Gastrocnemius medialis (tissue), 4 donors: ENCODE data around the gene FBXO46. TPM values are rescaled to one million over a fixed set of nuclear protein-coding genes. Genes with fewer than 3 reads are reported as not detected.
A peak's percentile ranks its signal among the peaks of the same experiment; 100 is the strongest.
"Not testable (repeated sequence)": the region's sequence is repeated elsewhere in the genome, so short reads cannot be mapped to it uniquely, and the experiment has no call there.

Experiments used
- ATAC-seq, 2 donors: fragments of 150-250 bp; one replicate each; pipeline ENCODE4 v1.9.1; 2016
- DNase-seq, 2 donors: peaks; one replicate each; pipeline ENCODE4 v3.0.0-alpha.2; 2019
- H3K27ac ChIP-seq, 4 donors: fragments of 200-600 bp; sonication (generic); 1 replicate in 1 of 4; 2 replicates in 3 of 4; pipeline ENCODE4 v1.5.1; 2016 to 2018; ENCODE audit warnings: mild to moderate bottlenecking in 2 of 4, moderate library complexity in 1 of 4
- H3K27me3 ChIP-seq, 3 donors: fragments of 200-600 bp; sonication (generic) in 2 of 3; 1 replicate in 1 of 3; 2 replicates in 2 of 3; pipeline versions ENCODE4 v1.5.1 to v1.6.0; 2016 to 2019; ENCODE audit warnings: mild to moderate bottlenecking in 1 of 3, moderate library complexity in 1 of 3
- H3K36me3 ChIP-seq, 2 donors: fragments of 200-600 bp; sonication (generic) in 1 of 2; one replicate each; pipeline ENCODE4 v1.5.1; 2017 to 2018
- H3K4me1 ChIP-seq, 2 donors: fragments of 200-600 bp; sonication (generic) in 1 of 2; one replicate each; pipeline ENCODE4 v1.5.1; 2016 to 2017; ENCODE audit warnings: mild to moderate bottlenecking in 2 of 2
- H3K4me3 ChIP-seq, 4 donors: fragments of 200-600 bp; sonication (generic) in 3 of 4; 1 replicate in 1 of 4; 2 replicates in 3 of 4; pipeline ENCODE4 v1.5.1; 2016 to 2019; ENCODE audit warnings: mild to moderate bottlenecking in 2 of 4
- H3K9me3 ChIP-seq, 3 donors: fragments of 200-600 bp; sonication (generic) in 2 of 3; 1 replicate in 1 of 3; 2 replicates in 2 of 3; pipeline ENCODE4 v1.5.1; 2016 to 2019
- CTCF ChIP-seq, 5 experiments: fragments of 450-650 bp in 3 of 5; fragments of 200-600 bp in 2 of 5; sonication (generic) in 2 of 5; IDR thresholded peaks in 4 of 5; conservative IDR thresholded peaks in 1 of 5; 1 replicate in 4 of 5; 2 replicates in 1 of 5; pipeline ENCODE4 v1.5.1; 2016 to 2019; ENCODE audit warnings: antibody characterized with exemption in 5 of 5, mild to moderate bottlenecking in 3 of 5, moderate library complexity in 3 of 5
- POLR2A ChIP-seq, 2 donors: fragments of 450-650 bp; IDR thresholded peaks; one replicate each; pipeline ENCODE4 v1.6.1; 2017; ENCODE audit warnings: antibody characterized with exemption in 2 of 2, mild to moderate bottlenecking in 2 of 2, moderate library complexity in 2 of 2
- in situ Hi-C, 4 donors: fragments of 200-750 bp; cut with MboI; loops; one replicate each; pipeline versions ENCODE4 v1.15.0 to v1.8.0; 2017; ENCODE audit warnings: low sequenced_read_pairs in 4 of 4
- intact Hi-C: fragments of 100-400 bp; cut with DNase I; formaldehyde crosslinking; loops from one replicate; pipeline ENCODE4 v1.15.1; 2023; ENCODE audit warnings: low total_unique reads
- total RNA-seq, 4 donors: library from RNA; depleted of rRNA; stranded (reverse); fragments of >200 nt; gene quantifications; one replicate each; pipeline versions ENCODE4 v1.1.0 to v1.2.3, GENCODE V29; 2016

The FBXO46 gene
- total RNA-seq, 4 donors from 2014 or later: 6.6 to 14.3 (median 8.7) TPM

GRCh38 chr19:45692187-45693105 lies 38.2 kb downstream of the FBXO46 start, which contains the start of gene QPCTL:
Gene QPCTL, plus strand, starts transcription at chr19:45692666. Its CDS starts 38 bp downstream, at chr19:45692704.
- TF ChIP-seq POLR2A (IDR thresholded peaks at IDR 0.05): peak; percentile 72 to 81
- TF ChIP-seq CTCF (IDR thresholded peaks at IDR 0.05 in 4 of 5, conservative IDR thresholded peaks at IDR 0.05 in 1 of 5): no peak
- Histone ChIP-seq H3K27me3 (no peaks in the 10 kb centered on the region), H3K27ac (peak within 1 kb of the TSS; percentile 90 to 96 (median 94)), H3K36me3 (peaks cover 0 to 23% of the 10 kb centered on the region in 2 donors), H3K4me3 (peak within 1 kb of the TSS; percentile 77 to 97 (median 86)), H3K4me1 (peaks cover 8 to 16% of the 10 kb centered on the region in 2 donors), H3K9me3 (no peaks in the 10 kb centered on the region)
- intact Hi-C loops: loop anchor here (1.0 kb wide), 3 partner anchors 25 to 77 kb away; partner anchors contain the start of genes FBXO46 and SIX5
- ATAC-seq (peak; percentile 92 to 94), DNase-seq (peak; percentile 96 to 97)
- in situ Hi-C loops: no loop called here

GRCh38 chr19:45691516-45692186 lies 39.0 kb downstream of the FBXO46 start, which contains the start of gene SNRPD2:
Gene SNRPD2, minus strand, starts transcription at chr19:45691953. Its CDS starts 65 bp downstream, at chr19:45691888.
- Histone ChIP-seq H3K9me3 (no peaks in the 10 kb centered on the region), H3K36me3 (peaks cover 0 to 30% of the 10 kb centered on the region in 2 donors), H3K27me3 (no peaks in the 10 kb centered on the region), H3K27ac (peak within 1 kb of the TSS; percentile 90 to 96 (median 94)), H3K4me1 (peaks cover 8 to 16% of the 10 kb centered on the region in 2 donors), H3K4me3 (peak within 1 kb of the TSS; percentile 77 to 97 (median 86))
- in situ Hi-C loops (no loop called here), intact Hi-C loops (loop anchor here (1.0 kb wide), 3 partner anchors 10 to 78 kb away; partner anchors contain the start of gene SIX5)
- DNase-seq (peak; percentile 86 to 92), ATAC-seq (peak; percentile 84 to 85)
- TF ChIP-seq CTCF (IDR thresholded peaks at IDR 0.05 in 4 of 5, conservative IDR thresholded peaks at IDR 0.05 in 1 of 5) (no peak), POLR2A (IDR thresholded peaks at IDR 0.05) (peak; percentile 82 to 89)

GRCh38 chr19:45687599-45687998 lies 43.1 kb downstream of the FBXO46 start:
- Histone ChIP-seq H3K27me3 (no peaks in the 10 kb centered on the region), H3K27ac (no peak overlapping the region), H3K4me1 (peaks cover 6 to 8% of the 10 kb centered on the region in 2 donors), H3K9me3 (no peaks in the 10 kb centered on the region), H3K36me3 (peaks cover 0 to 40% of the 10 kb centered on the region in 2 donors), H3K4me3 (no peak overlapping the region)
- in situ Hi-C loops: no loop called here
- no peak for ATAC-seq
- intact Hi-C loops: no loop called here
- DNase-seq: no peak
- TF ChIP-seq POLR2A (IDR thresholded peaks at IDR 0.05) (no peak), CTCF (IDR thresholded peaks at IDR 0.05 in 4 of 5, conservative IDR thresholded peaks at IDR 0.05 in 1 of 5) (no peak)

GRCh38 chr19:45685045-45685444 lies 45.7 kb downstream of the FBXO46 start:
- H3K9me3 ChIP-seq, ATAC-seq, H3K27me3 ChIP-seq, in situ Hi-C loops, DNase-seq, H3K27ac ChIP-seq, intact Hi-C loops, H3K4me3 ChIP-seq, H3K4me1 ChIP-seq: not testable (repeated sequence)
- H3K36me3 ChIP-seq: peaks cover 0 to 40% of the 10 kb centered on the region in 2 donors
